Activated CD4-positive, alpha-beta T cell treated with anti-CD3 and anti-CD28 coated beads, Interleukin-10, Interleukin-2, amounts not matched to agents 100 ng/mL and 50 ng/mL, durations not matched to agents 16 hours and 8 hours (primary cell): Measurements from ENCODE around the gene BTBD16.

Experiments used
- DNase-seq: peaks from one replicate; pipeline ENCODE4 v3.0.0-alpha.2; 2020

BTBD16 gene

DNA sequence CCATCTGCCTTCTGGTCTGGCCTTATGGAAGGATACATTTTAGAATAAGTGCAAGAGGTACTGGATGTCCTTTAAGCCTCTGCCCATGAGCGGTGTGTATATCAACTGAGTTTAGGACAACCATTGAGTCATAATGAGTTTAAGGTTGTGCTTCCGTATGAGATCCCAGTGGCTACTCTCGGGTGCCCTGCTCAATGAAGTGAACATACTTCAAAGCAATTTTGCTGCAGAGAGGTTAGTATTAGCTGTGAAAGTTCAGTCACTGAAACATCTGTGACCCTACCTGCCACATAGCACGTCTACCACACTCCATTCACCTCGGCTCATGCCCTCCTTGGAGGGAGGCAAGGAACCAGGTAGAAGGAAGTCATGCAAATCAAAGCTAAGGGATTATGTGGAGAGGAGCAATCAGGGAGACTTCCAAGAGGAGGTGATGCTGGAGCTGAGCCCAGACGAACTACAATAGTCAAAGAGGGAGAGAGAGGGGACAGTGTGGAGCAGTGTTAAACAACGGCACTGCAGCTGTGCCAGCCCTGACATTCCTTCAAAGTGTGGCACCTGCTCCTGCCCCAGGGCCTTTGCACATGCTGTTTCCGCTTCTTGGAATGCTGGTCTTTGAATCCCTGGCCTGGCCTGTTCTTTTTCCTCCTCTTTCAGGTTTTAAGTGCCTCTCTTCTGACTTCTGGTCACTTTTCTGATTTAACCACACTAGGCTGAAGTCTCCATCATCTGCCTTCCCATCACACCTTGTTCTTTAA, 25.4 kb downstream of the BTBD16 start:
- DNase-seq: no peak

DNA sequence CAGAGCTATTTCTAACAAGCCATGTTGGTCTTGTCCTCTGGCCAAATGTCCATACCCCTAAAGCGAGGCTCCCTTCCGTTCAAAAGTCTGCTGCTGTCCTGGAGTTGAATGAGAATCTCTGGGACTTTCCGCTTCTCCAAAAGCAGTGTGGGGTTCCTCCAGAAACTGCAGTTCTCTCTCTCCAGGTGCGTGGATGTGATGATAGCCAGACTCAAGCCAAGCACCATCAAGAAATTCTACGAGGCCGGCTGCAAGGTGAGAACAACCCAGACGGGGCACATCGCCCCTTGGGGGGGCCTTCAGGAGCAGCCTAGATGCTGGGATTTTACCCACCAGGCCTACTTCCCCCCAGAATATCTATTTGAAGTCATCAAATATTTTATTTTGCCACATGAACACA, 26.5 kb downstream of the BTBD16 start:
- DNase-seq: no peak

DNA sequence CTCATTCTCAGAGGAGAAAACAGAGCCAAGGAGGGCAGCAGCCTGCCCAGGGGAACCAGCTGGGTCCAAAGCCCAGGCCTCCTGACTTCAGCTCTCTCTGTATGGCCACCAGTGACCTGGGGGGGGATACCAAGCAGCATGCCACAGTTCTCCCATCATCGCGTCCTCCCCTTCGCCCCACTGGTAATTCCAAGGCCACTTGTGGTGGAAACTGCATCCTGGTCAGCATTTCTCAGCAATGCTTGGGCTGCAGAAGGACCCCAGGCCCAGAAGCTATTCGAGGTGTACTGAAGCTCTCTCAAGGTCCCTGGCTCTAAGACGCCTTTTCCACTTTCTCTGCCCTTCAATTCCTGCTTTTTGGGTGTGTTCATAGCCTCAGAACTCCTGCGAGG, 27.1 kb downstream of the BTBD16 start:
- no peak for DNase-seq

DNA sequence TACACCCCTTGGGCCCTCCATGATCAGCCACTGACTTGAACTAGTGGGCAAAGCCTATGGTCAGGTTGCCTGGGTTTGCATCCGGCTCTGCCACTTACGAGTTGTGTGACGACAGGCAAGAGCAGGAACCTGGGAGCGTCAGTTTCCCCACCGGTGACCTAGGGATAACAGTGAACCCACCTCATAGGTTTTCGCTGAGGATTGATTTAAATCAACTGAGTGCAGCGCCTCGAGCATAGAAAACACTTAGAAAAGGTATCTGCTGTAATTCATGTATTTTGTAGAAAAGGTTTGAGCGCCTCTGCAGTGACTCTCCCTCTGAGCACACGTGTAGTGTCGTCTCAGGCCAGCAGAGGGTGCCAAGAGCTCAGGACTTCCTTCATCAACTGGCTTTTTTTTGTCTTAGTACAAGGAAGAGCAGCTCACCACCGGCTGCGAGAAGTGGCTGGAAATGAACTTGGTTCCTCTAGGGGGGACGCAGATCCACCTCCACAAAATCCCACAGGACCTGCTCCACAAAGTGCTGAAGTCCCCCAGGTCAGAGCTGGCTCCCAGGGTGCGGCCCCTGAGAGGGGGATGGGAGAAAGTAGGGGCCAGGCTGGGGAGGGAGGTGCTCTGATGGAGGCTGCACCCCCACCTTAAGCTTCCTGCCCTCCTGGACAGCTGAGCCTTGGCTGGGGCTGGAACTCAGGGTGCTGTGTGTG, 27.7 kb downstream of the BTBD16 start:
- DNase-seq: peak; percentile 58

DNA sequence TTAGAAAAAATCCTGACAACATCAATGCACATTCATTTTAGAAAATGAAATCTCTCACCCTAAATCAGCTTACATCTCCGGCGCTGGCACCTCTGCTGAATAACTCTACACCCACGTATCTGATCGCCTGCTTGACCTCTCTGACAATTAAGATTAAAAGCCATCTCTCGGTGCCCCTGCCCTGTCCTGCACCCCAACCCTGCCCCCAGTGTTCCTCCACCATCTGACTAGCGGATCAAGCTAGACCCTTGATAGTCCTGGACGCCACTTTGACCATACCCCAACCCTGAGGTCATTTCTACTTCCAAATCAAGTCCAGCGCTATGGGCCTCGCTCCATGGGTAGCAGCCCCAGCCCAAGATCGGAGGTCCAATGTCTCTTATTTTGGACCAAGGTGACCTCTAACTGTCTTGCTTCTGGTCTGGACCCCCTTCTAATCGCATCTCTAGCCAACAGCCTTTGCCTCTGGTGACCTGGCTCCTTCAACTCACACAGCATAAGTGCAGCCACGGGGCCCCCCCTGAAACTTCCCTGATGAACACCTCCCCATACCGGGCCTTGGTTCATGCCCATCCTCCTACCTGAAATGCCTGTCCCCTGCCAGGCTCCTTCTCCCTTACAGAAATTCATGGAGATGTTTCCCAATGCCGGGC, 28.5 kb downstream of the BTBD16 start:
- DNase-seq: no peak

DNA sequence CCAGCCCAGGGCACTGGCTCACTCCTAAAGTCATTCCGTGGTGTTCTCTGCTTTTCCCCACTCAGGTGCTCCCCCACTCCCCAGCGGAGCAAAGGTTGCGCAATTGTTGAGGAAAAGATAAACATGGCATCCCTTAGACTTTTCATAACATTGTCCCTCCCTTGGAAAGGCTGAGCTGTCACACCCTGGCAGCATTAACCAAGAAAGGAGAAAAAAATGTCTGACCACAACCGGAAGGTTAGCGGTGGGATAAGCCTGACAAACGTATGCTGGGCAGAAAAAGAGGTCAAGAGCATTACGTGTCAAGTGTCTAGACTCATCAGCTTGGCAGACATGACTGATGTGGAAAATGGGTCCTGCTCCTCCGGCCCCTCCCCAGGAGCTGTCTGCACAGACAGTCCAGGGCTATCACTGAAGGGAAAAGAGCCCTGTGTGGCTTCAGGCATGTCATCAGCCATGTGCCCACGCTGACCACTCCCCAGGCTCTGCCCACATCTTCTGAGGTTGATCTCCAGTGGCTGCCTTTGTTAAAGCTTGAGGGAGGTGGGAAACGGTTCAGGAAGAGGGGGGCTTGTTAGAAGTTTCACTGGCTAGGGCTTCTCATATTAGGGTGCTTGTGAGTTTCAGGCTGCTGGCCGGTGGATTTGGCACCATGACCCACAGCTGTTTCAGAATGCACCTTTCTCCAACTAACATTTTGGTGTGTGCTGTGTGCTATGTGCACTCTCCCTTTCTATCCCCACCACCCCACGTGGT, 30.1 kb downstream of the BTBD16 start:
- DNase-seq: no peak

DNA sequence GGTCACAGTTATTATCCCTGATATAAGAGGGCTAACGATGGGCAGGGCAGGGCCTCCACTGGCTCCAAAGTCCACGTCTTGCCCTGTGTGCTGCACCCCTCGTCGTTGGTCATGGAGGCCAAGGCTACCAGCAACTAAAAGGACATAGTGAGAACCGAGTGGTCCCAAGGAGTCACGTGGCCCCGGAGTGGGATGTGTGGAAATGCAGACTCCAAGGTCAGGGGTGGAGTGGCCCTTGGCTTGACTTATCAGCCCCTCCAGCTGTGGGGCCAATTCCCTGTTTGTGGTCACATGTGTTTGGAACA, 30.7 kb downstream of the BTBD16 start:
- no peak for DNase-seq

DNA sequence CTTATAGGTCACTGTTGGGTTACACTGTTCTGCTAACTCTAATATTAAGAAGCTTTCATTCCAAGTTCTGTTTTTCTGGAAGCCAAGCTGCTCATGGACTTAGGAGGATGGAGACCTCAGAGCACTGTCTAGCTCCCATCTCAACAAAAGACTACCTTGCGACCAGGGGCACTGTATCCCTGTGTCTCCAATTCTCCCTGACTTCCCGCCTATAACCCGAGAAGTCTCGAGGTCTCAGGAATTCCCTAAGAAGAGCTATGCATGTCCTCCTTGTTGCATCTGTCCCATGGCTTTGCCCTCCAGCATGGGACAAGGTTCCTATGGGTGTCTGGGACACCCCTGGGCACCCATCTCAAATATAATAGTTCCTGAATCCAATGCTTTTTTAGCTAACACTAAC, 31.2 kb downstream of the BTBD16 start:
- no peak for DNase-seq

DNA sequence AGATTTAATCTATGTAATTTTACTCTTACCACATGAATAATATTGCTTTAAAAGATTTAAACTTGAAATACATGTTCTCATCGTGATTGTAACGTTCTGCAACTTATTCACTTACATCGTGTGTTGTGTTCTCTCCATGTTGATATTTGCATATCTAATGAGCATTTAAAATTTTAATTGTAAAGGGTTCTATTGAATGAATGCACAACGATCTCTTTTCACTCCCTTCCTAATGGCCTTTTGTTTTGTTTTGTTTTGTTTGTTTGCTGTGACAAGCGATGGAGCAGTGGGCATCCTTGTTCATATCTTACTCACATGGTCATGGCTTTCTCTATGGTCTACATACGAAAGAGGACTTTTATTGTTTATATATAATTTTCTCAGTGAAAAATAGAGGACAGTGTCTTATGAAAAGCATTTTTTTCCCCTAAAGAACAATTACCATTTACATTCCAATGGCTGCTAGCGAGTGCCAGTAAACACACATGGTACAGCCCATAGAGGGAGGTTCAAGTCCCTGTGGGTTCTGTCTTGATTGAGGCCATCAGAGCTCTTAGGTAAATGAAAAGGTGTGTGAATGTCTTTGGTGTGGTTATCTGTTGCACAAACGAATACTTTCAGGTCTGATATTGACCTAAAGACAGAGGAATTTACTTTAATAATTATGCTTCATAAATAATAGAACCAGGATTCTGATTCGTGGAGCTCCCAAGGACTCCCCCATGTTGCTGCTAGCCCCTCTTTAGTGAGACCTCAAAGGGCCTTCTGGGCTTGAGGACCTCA, 32.4 kb downstream of the BTBD16 start:
- DNase-seq: no peak

DNA sequence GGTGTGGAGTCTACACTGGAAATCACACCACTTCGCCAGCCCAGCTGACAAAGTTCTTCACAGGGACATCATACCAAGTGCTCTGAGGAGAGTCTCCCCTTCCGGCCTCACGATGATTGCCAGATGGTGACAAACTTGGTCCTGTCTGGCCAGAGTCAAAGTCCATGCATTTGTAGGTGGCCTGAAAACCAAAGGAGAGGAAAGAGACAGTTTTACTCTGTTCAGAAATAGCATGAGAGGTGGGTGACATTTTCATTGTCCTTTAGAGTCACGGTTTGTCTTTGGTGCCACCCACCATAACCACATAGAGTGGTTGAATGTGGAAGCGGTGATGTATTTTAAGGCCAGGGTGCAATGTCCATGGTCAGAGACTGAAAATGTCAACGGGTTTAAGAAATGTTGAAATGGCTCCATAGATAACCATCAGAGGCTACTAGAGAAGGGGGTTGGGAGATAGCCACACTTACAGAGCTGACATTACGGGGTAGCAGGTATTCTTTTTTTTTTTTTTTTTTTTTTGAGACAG, 33.0 kb downstream of the BTBD16 start:
- no peak for DNase-seq

DNA sequence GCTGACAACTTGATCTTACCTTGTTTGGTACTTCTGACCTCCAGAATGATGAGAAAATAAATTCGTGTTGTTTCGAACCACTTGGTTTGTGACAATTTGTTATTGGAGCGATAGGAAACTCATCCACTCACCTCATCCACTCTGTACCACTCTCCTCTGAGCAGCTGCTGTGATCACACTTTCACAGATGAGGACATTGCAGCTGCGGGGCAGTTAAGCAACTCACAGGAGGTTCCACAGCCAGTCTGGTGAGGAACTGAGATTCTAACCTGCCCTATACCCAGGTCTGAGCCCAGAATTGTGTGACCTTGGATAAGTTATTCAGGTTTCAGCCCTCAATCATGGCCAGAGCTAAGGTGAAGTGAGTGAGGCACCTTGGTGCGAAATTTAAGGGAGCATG, 35.2 kb downstream of the BTBD16 start:
- no peak for DNase-seq

DNA sequence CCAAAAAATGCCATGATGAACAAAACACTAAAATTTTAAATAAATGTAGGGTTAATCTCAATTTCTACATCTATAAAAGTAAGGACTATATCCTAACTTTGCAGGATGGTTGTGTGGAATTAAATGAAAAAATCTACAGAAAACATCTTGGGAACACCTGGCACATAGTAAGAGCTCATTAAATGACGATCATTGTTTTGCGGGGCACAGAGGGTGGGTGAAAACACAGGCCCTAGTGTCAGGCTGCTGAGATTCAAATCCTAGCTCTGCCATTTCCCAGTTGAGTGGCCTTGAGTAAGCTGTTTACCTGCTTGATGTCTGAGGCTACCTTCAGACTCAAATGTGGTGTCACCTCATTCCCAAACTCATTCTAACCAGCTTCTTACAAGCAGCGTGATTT, 35.6 kb downstream of the BTBD16 start:
- DNase-seq: no peak

DNA sequence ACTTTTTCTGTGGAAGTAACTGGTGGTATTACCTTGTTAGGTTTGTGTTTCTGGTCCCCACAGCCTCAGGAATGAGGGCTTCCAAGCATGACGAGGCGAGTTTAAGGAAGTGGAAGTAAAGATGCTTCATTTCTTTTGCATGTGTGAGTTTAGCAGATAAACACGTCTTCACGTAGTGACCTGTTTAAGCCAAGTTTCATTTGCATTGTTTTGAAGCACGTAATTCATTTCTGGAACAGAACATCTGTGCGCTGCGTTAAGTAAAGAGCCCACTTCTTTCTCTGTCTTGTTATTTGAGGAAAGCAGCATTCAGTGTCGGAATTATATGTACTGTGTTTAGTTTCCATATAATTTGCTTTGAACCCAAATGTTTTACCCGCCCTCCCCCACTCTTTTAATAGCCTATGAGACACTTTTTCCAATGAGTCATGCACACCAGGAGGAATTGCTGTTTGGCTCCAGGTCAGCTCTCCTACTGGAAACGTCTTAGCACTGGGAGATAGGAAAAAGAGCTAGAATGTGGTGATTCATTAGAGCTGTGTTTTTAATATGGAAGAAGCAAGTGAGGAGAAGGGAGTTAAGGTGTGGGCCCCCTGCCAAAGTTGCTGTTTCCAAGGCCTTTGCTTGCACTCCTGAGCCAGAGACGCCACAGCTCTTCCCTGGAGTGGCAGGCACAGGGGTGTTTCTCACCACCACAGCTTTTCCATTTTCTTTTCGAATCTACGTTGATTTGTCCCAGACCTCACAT, 36.7 kb downstream of the BTBD16 start:
- no peak for DNase-seq

DNA sequence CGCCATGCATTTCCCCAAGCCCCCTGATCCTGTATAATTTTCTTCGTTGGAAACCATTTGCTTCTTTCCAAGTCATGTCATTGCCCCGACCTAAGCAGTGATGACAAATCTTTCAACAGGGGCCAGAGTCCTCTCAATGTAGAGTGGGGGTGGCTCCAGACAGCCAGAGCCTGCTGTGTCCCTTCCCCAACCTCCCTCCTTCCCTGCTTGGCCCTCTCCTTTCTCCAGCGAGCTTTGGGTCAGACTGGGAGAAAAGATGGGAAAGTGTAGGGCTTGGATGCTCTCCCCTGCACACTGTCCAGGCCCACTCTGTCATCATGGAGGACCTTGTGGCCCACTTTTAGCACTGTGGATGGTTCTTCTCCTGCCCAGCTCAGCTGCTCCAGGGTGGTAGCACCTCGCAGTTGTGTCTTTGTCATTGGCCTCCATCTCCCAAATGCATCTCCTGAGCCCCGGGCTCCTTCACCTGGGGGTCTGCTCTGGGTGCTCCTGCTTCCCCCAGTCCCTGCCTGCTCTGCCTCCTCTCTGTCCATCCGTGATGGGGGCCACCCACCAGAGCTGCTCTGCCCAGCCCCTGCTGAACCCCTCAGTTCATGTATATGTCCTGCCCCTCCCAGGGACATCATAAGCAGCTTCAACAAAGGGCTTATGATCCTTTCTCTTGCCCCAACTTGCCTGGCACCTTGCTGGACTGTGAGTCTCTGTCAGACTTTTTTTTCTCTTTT, 37.5 kb downstream of the BTBD16 start:
- no peak for DNase-seq

DNA sequence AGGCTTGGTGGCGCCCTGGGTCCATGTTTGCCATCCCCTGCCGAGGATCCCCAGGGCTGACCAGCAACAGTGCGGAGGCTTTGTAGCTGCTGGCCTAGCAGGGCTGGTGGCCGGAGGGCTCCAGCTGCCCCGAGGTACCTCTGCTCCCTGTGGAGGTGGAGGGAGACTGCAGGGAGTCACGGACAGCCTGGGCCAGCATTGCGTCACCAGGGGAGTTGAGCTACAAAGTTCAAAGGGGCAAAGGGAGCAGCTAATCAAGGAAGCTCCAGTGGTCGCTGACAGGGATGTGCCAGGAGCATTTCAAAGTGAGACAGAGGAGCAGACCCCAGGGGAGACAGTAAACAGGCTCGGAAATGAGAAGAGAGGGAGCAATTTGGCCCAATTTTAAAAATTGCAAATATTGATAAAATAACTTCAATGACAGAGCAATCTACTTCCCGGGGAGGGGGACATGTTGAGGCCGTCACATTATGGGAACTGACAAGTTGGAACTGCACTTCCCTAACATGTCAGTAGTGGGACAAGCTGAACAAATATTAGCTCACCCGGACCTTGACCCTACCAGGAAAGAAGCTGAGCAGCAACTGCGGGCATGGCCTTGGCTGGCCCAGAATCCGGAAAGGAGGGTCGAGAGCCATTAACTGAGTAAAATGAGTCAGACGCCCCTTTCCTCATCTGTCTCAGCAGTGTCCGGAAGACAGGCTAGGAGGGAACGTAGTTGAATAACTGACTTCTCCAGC, 39.4 kb downstream of the BTBD16 start:
- no peak for DNase-seq

DNA sequence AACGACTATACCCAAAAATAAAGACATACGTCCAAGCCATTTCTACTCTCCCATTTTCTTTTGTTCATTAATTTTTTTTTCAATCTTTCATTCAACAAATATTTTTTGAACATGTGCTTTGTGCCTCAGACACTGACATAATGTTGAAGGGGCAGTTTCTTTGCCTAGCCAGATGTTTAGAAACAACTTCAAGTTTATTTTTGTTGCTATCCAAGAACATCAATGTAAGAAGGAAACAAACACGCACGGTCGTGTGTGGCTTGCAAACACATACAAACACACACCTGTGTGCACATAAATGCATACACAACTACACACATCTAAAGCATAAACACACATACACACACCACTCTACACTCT, 39.9 kb downstream of the BTBD16 start:
- no peak for DNase-seq

DNA sequence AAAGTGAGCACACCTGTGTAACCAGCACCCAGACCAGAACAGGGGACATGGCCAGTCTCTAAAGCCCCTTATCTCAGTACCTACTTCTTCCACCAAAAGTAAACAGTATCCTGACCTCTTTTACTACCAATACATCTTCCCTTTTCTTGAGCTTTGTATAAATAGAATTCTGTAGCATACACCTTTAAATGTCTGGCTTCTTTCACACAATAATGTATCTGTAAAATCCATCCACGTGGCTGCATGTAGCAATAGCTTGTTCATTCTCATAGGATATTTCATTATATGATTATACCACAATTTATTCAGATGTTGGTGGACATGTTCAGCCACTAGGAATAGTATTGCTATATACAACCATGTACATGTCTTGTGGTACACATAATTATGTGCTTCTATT, 40.6 kb downstream of the BTBD16 start:
- DNase-seq: no peak

DNA sequence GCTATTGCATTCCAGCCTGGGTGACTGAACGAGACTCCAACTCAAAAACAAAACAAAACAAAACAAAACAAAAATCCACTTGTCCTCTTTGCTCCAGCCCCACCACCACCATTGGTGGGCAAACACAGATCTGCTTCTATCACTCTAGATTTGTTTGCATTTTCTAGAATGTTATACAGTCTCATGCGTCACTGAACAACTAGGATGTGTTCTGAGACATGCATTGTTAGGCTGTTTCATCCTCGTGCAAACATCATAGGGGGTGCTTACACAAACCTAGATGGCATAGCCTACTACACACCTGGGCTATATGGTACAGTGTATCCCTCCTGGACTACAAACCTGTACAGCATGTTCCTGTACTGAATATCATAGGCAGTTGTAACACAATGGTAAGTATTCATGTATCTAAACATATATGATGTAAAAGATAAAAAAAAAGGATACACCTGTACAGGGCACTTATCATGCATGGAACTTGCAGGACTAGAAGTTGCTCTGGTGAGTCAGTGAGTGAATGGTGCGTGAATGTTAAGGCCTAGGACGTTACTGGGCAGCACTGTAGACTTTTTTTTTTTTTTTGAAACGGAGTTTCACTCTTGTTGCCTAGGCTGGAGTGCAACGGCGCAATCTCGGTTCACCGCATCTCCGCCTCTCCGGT, 45.3 kb downstream of the BTBD16 start:
- DNase-seq: no peak

DNA sequence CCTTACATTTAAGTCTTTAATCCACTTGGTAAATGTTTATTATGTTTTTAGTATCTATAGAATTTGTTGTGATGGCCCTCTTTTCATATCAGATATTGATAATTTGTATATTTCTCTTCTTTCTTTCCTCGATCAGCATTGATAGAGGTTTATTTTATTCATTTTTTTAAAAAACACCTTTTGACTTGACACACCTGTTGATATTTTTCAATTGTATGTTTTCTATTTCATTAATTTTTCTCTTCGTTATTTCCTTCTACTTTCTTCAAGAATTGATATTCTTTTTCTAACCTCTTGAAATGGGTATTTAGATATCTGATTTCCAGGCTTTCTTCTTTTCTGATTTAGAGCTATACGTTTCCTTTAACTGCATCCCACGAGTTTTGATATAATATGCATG, 50.9 kb downstream of the BTBD16 start:
- DNase-seq: no peak

DNA sequence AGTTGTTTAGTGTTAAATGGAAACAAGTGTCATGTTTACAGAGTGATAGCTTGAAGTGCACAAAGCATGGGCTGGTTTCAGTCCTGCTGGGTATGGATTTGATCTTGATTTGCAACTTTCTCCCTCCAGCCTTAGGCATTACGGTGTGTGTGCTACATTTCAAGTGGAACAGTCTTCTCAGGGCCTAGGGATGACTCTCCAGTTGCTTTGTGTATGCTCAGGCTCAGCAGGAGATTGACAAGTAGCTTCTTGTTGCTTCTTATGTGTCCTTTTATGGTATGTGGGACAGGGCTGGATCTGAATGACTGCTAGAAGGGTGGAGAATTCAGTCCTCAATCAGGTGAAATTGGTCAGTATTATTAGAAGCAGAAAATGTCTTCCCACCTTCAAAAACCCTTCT, 52.1 kb downstream of the BTBD16 start:
- no peak for DNase-seq
